Activated naive CD4-positive, alpha-beta T cell treated with anti-CD3 and anti-CD28 coated beads for 36 hours (primary cell): ENCODE data around the gene AUTS2. TPM values are rescaled to one million over a fixed set of nuclear protein-coding genes. Genes with fewer than 3 reads are reported as not detected.

Experiments
- CTCF ChIA-PET: fragments of 350-600 bp; sonication (Branson Sonifier 250); formaldehyde crosslinking; loops from one replicate; lab custom pipeline; 2021; ENCODE audit warnings: antibody characterized with exemption; lab: Charles Lee
- DNase-seq: peaks from one replicate; pipeline ENCODE4 v3.0.0-alpha.2; 2020
- H3K27ac Mint-ChIP-seq: one replicate; pipeline ENCODE4 v1.8.0; 2021; ENCODE audit warnings: mild to moderate bottlenecking, mixed read lengths
- H3K27me3 Mint-ChIP-seq: one replicate; pipeline ENCODE4 v1.8.0; 2021; ENCODE audit warnings: low read depth, mixed read lengths
- H3K36me3 Mint-ChIP-seq: one replicate; pipeline ENCODE4 v1.8.0; 2021; ENCODE audit warnings: low read depth, mixed read lengths
- H3K4me1 Mint-ChIP-seq: one replicate; pipeline ENCODE4 v1.8.0; 2021; ENCODE audit warnings: low read depth, mixed read lengths
- H3K4me3 Mint-ChIP-seq: one replicate; pipeline ENCODE4 v1.8.0; 2021; ENCODE audit warnings: mild to moderate bottlenecking, moderate library complexity, mixed read lengths
- H3K9me3 Mint-ChIP-seq: one replicate; pipeline ENCODE4 v1.8.0; 2021; ENCODE audit warnings: mixed read lengths
- intact Hi-C: fragments of 100-400 bp; cut with micrococcal nuclease; formaldehyde crosslinking; loops from one replicate; pipeline ENCODE4 v1.15.1; 2023
- total RNA-seq, 2 experiments: library from RNA; stranded (reverse); gene quantifications; one replicate each; pipeline ENCODE4 v1.2.3, GENCODE V29; 2021

Gene AUTS2
- total RNA-seq, 2 experiments from 2014 or later = 0.79 to 1.1 TPM

DNA sequence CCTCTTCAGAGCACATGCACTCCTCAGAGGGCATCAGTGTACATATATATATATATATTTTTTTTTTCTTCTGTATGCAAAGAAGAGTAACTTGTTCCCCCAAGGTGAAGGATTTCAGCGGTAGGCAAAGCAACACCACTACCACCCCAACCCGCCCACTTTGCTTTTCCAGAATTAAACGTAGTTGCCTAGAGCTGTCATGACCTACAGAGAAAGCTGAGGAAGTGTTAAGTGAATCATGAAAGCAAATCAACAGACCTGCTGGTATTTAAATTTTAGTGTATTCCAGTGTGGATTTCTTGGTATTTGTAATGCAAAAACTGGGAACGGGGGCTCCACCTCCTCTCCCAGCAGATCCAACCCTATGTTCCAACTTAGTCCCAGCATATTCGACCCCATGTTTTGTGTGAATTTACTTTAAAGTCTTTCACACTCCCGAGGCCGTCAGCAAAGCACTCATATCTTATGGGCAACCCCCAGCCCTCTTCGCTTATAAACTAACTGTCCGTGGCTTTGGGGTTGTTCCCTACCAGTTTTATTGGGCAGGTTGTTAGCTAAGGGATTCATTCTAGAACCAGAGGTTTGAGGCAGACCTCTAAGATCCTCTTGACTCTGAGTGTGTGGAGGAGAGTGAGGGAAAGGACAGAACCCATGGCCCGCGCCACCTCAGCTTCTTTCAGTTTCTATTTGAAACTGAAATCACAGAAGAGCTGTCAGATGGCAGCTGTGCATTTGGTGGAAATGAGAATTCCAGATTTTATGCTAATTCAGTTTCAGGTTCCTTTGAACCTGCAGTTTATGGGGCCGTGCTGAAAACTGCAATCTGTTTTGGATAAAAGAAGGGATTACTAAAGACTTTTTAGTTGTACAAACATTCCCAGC is 1083.4 kb downstream of the AUTS2 start:
- no peak overlapping the region for H3K4me3 Mint-ChIP-seq
- H3K27ac Mint-ChIP-seq = no peak overlapping the region
- no peaks in the 10 kb centered on the region for H3K9me3 Mint-ChIP-seq
- peaks cover 6% of the 10 kb centered on the region for H3K27me3 Mint-ChIP-seq
- CTCF ChIA-PET = no interaction called here
- H3K4me1 Mint-ChIP-seq = peaks cover 23% of the 10 kb centered on the region
- peak; percentile 32 for DNase-seq
- intact Hi-C loops = no loop called here
- no peaks in the 10 kb centered on the region for H3K36me3 Mint-ChIP-seq

DNA sequence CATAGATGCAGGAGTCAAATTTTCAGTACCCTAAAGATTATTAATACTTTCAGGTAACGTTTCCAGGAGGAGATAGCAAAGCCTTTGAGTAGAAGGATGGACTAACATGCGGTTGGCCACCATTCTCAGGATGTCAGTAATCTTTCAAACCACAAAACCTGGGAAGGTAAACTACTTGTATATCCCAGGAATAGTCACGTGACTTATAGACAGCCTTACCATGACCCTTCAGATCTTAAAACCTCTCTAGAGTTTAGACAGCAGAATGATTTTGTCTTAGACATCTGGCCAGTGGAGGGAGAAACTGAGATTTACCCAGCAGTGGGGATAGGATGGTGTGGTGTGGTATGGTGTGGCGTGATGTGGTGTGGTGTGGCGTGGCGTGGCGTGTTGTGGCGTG is 1085.9 kb downstream of the AUTS2 start:
- CTCF ChIA-PET = no interaction called here
- Mint-ChIP-seq H3K9me3 (no peaks in the 10 kb centered on the region), H3K27ac (no peak overlapping the region), H3K4me3 (no peak overlapping the region), H3K4me1 (peaks cover 16% of the 10 kb centered on the region), H3K36me3 (no peaks in the 10 kb centered on the region), H3K27me3 (peaks cover 5% of the 10 kb centered on the region)
- intact Hi-C loops = no loop called here
- no peak for DNase-seq

DNA sequence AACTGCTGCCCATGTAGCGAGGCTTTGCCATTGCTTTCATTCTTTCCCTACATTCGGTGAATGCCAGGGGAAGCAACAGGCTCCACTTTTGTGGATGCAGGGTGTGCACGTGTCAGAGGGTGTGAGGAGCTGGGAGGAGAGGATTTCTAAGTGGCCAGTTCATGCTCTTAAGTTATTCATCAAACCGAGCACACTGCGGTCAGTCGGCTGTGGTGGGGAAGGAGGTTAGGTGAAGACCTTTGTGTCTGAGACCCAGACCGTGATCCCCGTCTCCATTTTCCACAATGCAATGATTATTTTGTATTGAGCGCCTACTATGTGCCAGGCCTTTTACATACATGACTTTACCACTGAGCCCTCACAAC is 1095.0 kb downstream of the AUTS2 start:
- H3K4me3 Mint-ChIP-seq = peak overlapping the region; percentile 48
- H3K4me1 Mint-ChIP-seq = peaks cover 9% of the 10 kb centered on the region
- peaks cover 35% of the 10 kb centered on the region for H3K27me3 Mint-ChIP-seq
- CTCF ChIA-PET = no interaction called here
- DNase-seq = no peak
- H3K9me3 Mint-ChIP-seq = no peaks in the 10 kb centered on the region
- intact Hi-C loops = loop anchor here (10.0 kb wide), 1 partner anchor 379 kb away; no protein-coding TSS in a partner anchor
- no peak overlapping the region for H3K27ac Mint-ChIP-seq
- H3K36me3 Mint-ChIP-seq = no peaks in the 10 kb centered on the region

DNA sequence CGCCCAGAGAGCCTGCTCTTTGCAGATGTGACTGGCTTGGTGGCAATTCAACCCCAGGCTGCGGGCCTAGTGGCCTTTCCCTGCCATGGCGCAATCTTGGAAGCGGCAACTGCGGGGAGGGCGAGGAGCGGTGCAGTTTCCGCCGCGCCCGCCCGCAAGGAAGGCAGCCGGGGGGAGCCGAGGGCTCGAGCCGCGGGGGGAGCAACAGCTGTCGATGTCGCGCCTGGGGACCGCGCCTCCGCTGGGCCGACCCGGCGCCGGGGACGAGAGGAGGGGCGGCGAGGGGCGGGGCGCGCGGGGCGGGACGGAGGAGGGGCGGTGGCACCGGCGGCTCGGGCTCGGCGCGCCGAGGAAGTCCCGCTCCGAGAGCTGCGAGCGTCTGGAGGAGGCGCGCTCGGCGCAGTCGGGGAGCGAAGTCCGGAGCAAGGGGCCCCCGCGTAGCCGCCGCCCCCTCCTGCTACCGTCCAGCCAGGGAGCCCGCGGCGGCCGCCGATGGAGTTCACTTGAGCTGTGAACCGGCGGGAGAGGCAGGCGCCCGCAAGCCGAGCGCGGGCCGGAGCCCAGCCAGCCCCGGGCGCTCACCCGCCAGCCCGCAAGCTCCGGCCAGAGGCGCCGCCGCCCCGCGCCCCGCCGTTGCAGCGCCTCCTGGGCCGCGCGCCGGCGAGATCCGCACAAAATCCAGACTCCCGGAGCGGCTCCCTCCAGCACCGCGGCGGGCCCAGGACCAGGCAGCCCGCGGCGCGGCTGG is 1095.6 kb downstream of the AUTS2 start:
- Mint-ChIP-seq H3K27ac (no peak overlapping the region), H3K4me1 (peaks cover 9% of the 10 kb centered on the region), H3K9me3 (no peaks in the 10 kb centered on the region), H3K36me3 (no peaks in the 10 kb centered on the region), H3K27me3 (peaks cover 37% of the 10 kb centered on the region), H3K4me3 (peak overlapping the region; percentile 48)
- CTCF ChIA-PET = no interaction called here
- intact Hi-C loops = loop anchor here (10.0 kb wide), 1 partner anchor 379 kb away; no protein-coding TSS in a partner anchor
- DNase-seq = no peak

DNA sequence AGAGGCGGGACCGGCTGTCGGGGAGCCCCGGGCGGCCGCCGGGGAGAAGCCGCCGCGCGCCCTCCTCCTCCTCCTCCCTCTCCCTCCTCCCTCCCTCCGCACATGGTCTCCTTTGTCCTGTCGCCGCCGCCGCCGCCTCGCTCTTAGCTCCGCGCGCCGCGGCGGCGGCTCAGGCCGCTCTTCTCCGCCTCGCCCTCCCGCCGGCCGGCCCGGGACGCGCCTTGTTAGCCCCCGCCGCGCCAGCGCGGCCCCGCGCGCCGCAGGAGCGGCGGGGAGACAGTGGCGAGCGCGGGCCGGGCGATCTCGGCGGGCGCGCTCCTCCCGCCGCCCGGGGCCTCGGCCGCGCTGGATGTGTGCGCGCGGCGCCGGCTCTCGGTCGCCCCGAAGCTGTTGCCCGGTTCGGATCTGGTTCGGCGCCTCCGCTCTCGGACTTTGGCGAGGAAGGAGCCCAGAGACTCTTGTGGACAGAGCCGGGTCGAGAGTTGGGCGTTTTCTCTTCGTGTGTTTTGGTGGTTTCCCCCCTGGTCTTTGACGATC is 1096.2 kb downstream of the AUTS2 start:
- no peaks in the 10 kb centered on the region for H3K36me3 Mint-ChIP-seq
- no peaks in the 10 kb centered on the region for H3K9me3 Mint-ChIP-seq
- peak overlapping the region; percentile 70 for H3K4me3 Mint-ChIP-seq
- H3K4me1 Mint-ChIP-seq = peaks cover 9% of the 10 kb centered on the region
- no peak overlapping the region for H3K27ac Mint-ChIP-seq
- CTCF ChIA-PET = no interaction called here
- peaks cover 39% of the 10 kb centered on the region for H3K27me3 Mint-ChIP-seq
- no peak for DNase-seq
- intact Hi-C loops = loop anchor here (10.0 kb wide), 1 partner anchor 380 kb away; no protein-coding TSS in a partner anchor

DNA sequence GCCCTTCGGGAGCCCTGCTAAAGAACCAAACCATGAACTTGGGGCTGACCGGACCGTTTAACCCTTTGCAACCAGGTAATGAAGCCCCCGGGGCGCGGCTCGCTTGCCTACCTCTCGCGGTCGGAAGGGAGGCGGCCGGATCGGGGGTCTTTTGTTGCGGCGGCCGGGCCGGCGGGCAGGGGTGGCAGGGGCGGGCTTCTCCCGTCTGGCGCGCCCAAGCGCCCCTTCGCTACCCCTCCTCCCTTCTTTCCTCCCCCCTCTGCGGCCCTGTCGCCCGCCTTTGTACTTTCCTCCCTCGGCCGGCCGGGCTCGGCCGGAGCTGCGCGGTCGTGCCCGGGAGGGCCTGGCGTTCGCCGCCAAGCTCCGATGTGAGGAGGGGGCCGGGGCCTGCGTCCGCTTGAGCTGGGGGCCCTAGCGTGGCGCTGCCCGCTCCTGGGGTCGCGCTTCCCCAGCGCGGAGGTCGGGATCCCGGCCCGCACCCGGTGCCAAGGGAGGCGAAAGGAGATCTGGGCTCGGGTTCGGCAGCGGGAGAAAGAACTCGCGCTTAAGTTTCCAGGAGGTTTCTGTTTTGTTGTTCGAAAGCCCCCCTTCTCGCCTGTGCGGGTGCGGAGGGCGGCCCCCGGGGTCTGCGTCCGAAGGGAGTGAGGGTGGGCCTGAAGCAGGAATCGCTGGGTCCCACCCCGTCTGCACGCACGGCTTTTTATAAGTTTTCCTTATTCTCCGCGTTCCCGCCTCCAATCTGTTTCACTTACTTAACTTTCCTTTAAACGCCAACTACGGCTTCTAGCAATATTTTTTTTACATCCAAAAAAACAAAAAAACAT is 1096.9 kb downstream of the AUTS2 start:
- no peak overlapping the region for H3K27ac Mint-ChIP-seq
- peak overlapping the region; percentile 70 for H3K4me3 Mint-ChIP-seq
- H3K36me3 Mint-ChIP-seq = no peaks in the 10 kb centered on the region
- no peak for DNase-seq
- intact Hi-C loops = loop anchor here (5.0 to 10.0 kb wide), 4 partner anchors 48 to 653 kb away; no protein-coding TSS in a partner anchor
- peaks cover 39% of the 10 kb centered on the region for H3K27me3 Mint-ChIP-seq
- no peaks in the 10 kb centered on the region for H3K9me3 Mint-ChIP-seq
- peaks cover 9% of the 10 kb centered on the region for H3K4me1 Mint-ChIP-seq
- CTCF ChIA-PET = interaction anchor here (0.6 kb wide), 1 partner anchor 24 kb away, joined by 4 read pairs; no protein-coding TSS in a partner anchor

DNA sequence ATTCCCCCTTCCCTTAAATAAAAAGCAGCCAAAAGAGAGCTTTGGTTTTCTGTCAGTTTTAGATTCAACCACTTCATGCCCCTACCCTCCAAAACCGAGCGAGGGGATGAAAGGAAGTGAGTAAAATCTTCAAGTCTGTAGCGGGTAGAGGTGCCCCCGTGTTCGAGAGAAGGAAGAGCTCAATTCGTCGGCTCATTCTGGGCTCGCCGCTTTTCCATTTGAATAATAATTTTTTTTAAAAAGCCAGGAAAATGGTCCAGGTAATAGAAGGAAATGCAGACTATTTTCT is 1097.5 kb downstream of the AUTS2 start:
- peaks cover 39% of the 10 kb centered on the region for H3K27me3 Mint-ChIP-seq
- peak overlapping the region; percentile 68 for H3K4me3 Mint-ChIP-seq
- CTCF ChIA-PET = interaction anchor here (0.6 kb wide), 1 partner anchor 23 kb away, joined by 4 read pairs; no protein-coding TSS in a partner anchor
- H3K4me1 Mint-ChIP-seq = peaks cover 9% of the 10 kb centered on the region
- no peaks in the 10 kb centered on the region for H3K36me3 Mint-ChIP-seq
- intact Hi-C loops = loop anchor here (5.0 to 10.0 kb wide), 4 partner anchors 48 to 653 kb away; no protein-coding TSS in a partner anchor
- peak; percentile 11 for DNase-seq
- no peaks in the 10 kb centered on the region for H3K9me3 Mint-ChIP-seq
- no peak overlapping the region for H3K27ac Mint-ChIP-seq

DNA sequence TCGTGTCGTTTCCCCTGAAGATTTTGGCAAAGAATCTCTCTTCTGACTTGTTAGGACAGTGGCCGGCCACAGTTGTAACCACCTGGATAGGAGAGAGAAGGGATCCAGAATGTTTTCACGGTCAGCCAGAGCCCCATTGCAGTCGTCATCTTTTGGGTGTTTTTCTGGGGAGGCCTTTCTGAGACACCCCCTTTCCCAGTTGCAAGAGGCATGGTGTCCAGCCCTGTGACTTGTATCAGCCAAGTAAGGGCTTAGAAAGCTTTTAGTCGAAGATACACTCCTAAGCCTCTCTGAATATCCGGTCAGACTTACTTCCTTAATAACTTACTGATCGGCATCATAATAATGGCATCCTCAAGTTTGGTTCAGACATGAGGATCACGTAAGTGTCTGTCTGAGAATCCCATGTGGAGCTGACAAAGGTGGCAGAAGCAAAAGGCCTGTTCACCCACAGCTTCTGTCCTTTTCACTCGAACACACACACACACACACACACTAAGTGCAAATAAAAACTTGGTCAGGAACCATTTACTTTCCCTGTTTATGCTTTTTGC is 1098.0 kb downstream of the AUTS2 start:
- no peak for DNase-seq
- CTCF ChIA-PET = interaction anchor here (0.6 kb wide), 1 partner anchor 23 kb away, joined by 4 read pairs; no protein-coding TSS in a partner anchor
- Mint-ChIP-seq H3K27me3 (peaks cover 39% of the 10 kb centered on the region), H3K4me3 (no peak overlapping the region), H3K27ac (no peak overlapping the region), H3K4me1 (peaks cover 9% of the 10 kb centered on the region), H3K36me3 (no peaks in the 10 kb centered on the region), H3K9me3 (no peaks in the 10 kb centered on the region)
- intact Hi-C loops = loop anchor here (5.0 to 10.0 kb wide), 4 partner anchors 49 to 654 kb away; no protein-coding TSS in a partner anchor

DNA sequence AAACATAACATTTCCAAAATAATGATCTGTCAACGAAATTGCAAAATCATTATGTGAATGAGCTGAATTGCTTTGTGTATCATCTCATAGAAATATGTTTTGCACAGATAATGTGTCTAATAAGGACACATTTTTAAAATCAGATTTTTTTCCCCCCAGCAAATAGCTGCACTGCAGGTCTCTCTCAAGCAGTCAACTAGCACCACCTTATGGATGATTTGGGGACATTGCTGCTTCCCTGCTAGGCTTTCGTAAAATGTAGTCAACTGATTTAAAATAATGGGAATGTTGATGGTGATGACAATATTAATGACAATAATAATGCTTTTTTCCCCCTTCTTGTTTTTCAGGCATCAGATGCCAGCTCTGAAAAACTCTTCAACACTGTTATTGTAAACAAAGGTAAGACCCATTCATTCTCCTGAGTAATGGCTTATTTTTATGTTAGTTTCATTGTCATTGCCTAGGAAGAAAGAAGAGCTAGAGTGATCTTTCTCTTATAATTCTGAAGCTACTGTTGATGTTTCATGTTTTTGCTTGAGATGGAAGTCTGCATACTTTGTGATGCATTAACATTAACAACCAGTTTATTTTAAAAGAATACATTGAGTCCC is 1100.1 kb downstream of the AUTS2 start:
- H3K27ac Mint-ChIP-seq = no peak overlapping the region
- intact Hi-C loops = loop anchor here (5.0 to 10.0 kb wide), 4 partner anchors 51 to 656 kb away; no protein-coding TSS in a partner anchor
- H3K4me1 Mint-ChIP-seq = peaks cover 9% of the 10 kb centered on the region
- H3K27me3 Mint-ChIP-seq = peaks cover 33% of the 10 kb centered on the region
- H3K36me3 Mint-ChIP-seq = no peaks in the 10 kb centered on the region
- H3K4me3 Mint-ChIP-seq = no peak overlapping the region
- DNase-seq = peak; percentile 30
- no peaks in the 10 kb centered on the region for H3K9me3 Mint-ChIP-seq
- CTCF ChIA-PET = interaction anchor here (0.6 to 1.2 kb wide), 9 partner anchors 13 to 830 kb away, joined by 3 to 4 read pairs (median 3); no protein-coding TSS in a partner anchor

DNA sequence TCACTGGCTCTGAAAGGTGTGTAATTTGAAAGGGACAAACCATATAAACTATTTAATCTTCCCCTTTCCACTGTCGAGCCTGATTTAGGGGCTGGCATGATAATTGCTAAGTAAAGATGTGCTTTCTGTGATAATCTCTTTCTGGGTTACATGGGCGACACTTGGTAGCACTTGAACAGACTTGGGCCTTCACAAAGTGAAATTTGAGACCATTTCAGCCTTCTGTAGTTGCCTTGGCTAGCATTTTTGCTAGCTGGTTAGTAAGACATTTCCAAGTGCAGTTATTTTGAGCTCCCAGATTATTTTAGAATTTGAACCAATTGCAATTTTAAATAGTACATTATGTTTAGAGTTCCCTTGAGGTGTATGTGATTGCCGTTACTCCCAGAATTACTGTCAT is 1101.0 kb downstream of the AUTS2 start:
- H3K27ac Mint-ChIP-seq = no peak overlapping the region
- H3K4me3 Mint-ChIP-seq = no peak overlapping the region
- no peaks in the 10 kb centered on the region for H3K36me3 Mint-ChIP-seq
- DNase-seq = no peak
- H3K9me3 Mint-ChIP-seq = no peaks in the 10 kb centered on the region
- peaks cover 9% of the 10 kb centered on the region for H3K4me1 Mint-ChIP-seq
- H3K27me3 Mint-ChIP-seq = peaks cover 30% of the 10 kb centered on the region
- intact Hi-C loops = loop anchor here (5.0 to 10.0 kb wide), 4 partner anchors 52 to 657 kb away; no protein-coding TSS in a partner anchor
- CTCF ChIA-PET = interaction anchor here (1.2 kb wide), 2 partner anchors 14 to 554 kb away, joined by 3 to 4 read pairs; no protein-coding TSS in a partner anchor
